HEK293 (cell line): ENCODE results near the gene PTX3.

Experiments used
- CTCF ChIA-PET: fragments of 350-600 bp; formaldehyde crosslinking; extraction: SDS; loops from one replicate; lab custom pipeline; 2021; ENCODE audit warnings: antibody characterized with exemption; lab: Yijun Ruan, JAX
- POLR2A ChIA-PET: fragments of 300-600 bp; formaldehyde crosslinking; extraction: SDS; loops from one replicate; lab custom pipeline; 2020; ENCODE audit warnings: antibody characterized with exemption, inconsistent platforms; lab: Yijun Ruan, JAX
- H3K27ac ChIP-seq: fragments of 200-500 bp; sonication (Bioruptor generic); 2 replicates; pipeline ENCODE4 v1.5.1; 2014; ENCODE audit warnings: low read depth, low read length, control low read depth, inconsistent platforms; ENCODE audit errors: extremely low read depth
- H3K36me3 ChIP-seq, 2 experiments: fragments of 200-500 bp in 1 of 2; sonication (Bioruptor generic) in 1 of 2; 1 replicate in 1 of 2; 2 replicates in 1 of 2; pipeline ENCODE4 v1.5.1; 2014 to 2017; ENCODE audit warnings: inconsistent platforms in 2 of 2, low read length in 2 of 2; ENCODE audit not compliant: control insufficient read depth in 2 of 2, insufficient read depth in 1 of 2
- H3K4me1 ChIP-seq: fragments of 200-500 bp; sonication (Bioruptor generic); 2 replicates; pipeline ENCODE4 v1.5.1; 2014; ENCODE audit warnings: mild to moderate bottlenecking, low read length, inconsistent platforms; ENCODE audit not compliant: control insufficient read depth, insufficient read depth
- H3K4me3 ChIP-seq: 2 replicates; pipeline ENCODE4 v1.5.1; 2011; ENCODE audit warnings: low read depth, mild to moderate bottlenecking, control low read depth, low read length, moderate library complexity
- H3K9me3 ChIP-seq: fragments of 200-500 bp; sonication (Bioruptor generic); 2 replicates; pipeline ENCODE4 v1.5.1; 2014; ENCODE audit warnings: low read depth, low read length, inconsistent platforms; ENCODE audit not compliant: control insufficient read depth, insufficient read depth
- MYNN ChIP-seq: fragments of 450-650 bp; formaldehyde crosslinking; IDR thresholded peaks from 2 replicates; pipeline ENCODE4 v1.5.1; 2016; ENCODE audit warnings: missing biosample characterization, missing genetic modification characterization, borderline replicate concordance
- SETDB1 ChIP-seq: IDR thresholded peaks from one replicate; pipeline ENCODE4 v1.6.1; 2017; ENCODE audit warnings: mild to moderate bottlenecking, low read length, moderate library complexity, mixed read lengths; ENCODE audit not compliant: insufficient read length
- YY2 ChIP-seq: fragments of 450-650 bp; formaldehyde crosslinking; IDR thresholded peaks from 2 replicates; pipeline ENCODE4 v1.5.1; 2016; ENCODE audit warnings: missing biosample characterization, missing genetic modification characterization
- ZBTB20 ChIP-seq: fragments of 450-650 bp; formaldehyde crosslinking; IDR thresholded peaks from 2 replicates; pipeline ENCODE4 v1.5.1; 2016; ENCODE audit warnings: missing biosample characterization, missing genetic modification characterization
- ZBTB48 ChIP-seq: fragments of 450-650 bp; formaldehyde crosslinking; IDR thresholded peaks from 2 replicates; pipeline ENCODE4 v1.5.1; 2016; ENCODE audit warnings: missing biosample characterization, missing genetic modification characterization
- ZFHX2 ChIP-seq: fragments of 450-650 bp; formaldehyde crosslinking; conservative IDR thresholded peaks from 2 replicates; pipeline ENCODE4 v1.5.1; 2016; ENCODE audit warnings: missing biosample characterization, missing genetic modification characterization
- ZNF10 ChIP-seq: fragments of 450-650 bp; formaldehyde crosslinking; IDR thresholded peaks from 2 replicates; pipeline ENCODE4 v1.5.1; 2017; ENCODE audit warnings: missing biosample characterization, missing genetic modification characterization
- ZNF223 ChIP-seq: fragments of 450-650 bp; formaldehyde crosslinking; IDR thresholded peaks from 2 replicates; pipeline ENCODE4 v1.5.1; 2016; ENCODE audit warnings: missing biosample characterization, missing genetic modification characterization
- ZNF366 ChIP-seq: fragments of 450-650 bp; formaldehyde crosslinking; conservative IDR thresholded peaks from 2 replicates; pipeline ENCODE4 v1.5.1; 2016; ENCODE audit warnings: missing biosample characterization, missing genetic modification characterization
- ZNF513 ChIP-seq: fragments of 450-650 bp; IDR thresholded peaks from 2 replicates; pipeline ENCODE4 v1.5.1; 2018; ENCODE audit warnings: missing biosample characterization, missing genetic modification characterization
- ZNF558 ChIP-seq: fragments of 450-650 bp; formaldehyde crosslinking; IDR thresholded peaks from 2 replicates; pipeline ENCODE4 v1.5.1; 2016; ENCODE audit warnings: missing biosample characterization, missing genetic modification characterization
- ZNF626 ChIP-seq: fragments of 450-650 bp; sonication (Bioruptor Pico); formaldehyde crosslinking; IDR thresholded peaks from 2 replicates; pipeline ENCODE4 v1.5.1; 2018; ENCODE audit warnings: missing biosample characterization, missing genetic modification characterization, inconsistent platforms
- ZNF701 ChIP-seq: fragments of 450-650 bp; formaldehyde crosslinking; IDR thresholded peaks from 2 replicates; pipeline ENCODE4 v1.5.1; 2016; ENCODE audit warnings: missing biosample characterization, missing genetic modification characterization
- ZNF830 ChIP-seq: fragments of 450-650 bp; IDR thresholded peaks from 2 replicates; pipeline ENCODE4 v1.5.0; 2018; ENCODE audit warnings: missing biosample characterization, missing genetic modification characterization, low read depth, mild to moderate bottlenecking, moderate library complexity
- ZSCAN23 ChIP-seq: fragments of 450-650 bp; formaldehyde crosslinking; IDR thresholded peaks from 2 replicates; pipeline ENCODE4 v1.5.1; 2016; ENCODE audit warnings: missing biosample characterization, missing genetic modification characterization
- TF ChIP-seq, protein P1 (sequence below): fragments of 450-650 bp; formaldehyde crosslinking; conservative IDR thresholded peaks from 2 replicates; pipeline ENCODE4 v1.5.1; 2016; ENCODE audit warnings: low read depth, missing biosample characterization, missing genetic modification characterization
- TF ChIP-seq, protein P2 (sequence below): fragments of 450-650 bp; formaldehyde crosslinking; IDR thresholded peaks from 2 replicates; pipeline ENCODE4 v1.5.1; 2016; ENCODE audit warnings: missing biosample characterization, missing genetic modification characterization
- TF ChIP-seq, protein P3 (sequence below): fragments of 450-650 bp; formaldehyde crosslinking; IDR thresholded peaks from 2 replicates; pipeline ENCODE4 v1.5.1; 2016; ENCODE audit warnings: missing biosample characterization, missing genetic modification characterization

Gene PTX3

DNA sequence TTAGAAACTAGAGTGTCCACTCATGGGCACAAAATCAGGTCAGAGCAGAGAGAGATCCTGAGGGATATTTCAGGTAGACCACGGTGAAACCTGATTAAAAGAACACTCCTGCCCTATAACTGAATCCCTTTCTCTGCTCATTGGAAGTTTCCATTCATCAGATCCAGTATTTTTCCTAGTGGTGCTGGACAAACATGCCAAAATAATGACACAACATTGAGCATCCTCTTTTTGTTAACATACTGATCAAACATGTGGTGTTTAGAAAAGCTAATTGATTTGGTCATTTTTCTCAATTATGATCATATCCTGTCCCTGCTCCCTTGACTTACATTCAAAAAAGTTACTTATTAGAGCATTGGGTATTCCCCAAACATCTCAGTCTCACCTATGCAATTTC lies 27.2 kb downstream of the PTX3 start (continued):
- TF ChIP-seq, protein P1, sequence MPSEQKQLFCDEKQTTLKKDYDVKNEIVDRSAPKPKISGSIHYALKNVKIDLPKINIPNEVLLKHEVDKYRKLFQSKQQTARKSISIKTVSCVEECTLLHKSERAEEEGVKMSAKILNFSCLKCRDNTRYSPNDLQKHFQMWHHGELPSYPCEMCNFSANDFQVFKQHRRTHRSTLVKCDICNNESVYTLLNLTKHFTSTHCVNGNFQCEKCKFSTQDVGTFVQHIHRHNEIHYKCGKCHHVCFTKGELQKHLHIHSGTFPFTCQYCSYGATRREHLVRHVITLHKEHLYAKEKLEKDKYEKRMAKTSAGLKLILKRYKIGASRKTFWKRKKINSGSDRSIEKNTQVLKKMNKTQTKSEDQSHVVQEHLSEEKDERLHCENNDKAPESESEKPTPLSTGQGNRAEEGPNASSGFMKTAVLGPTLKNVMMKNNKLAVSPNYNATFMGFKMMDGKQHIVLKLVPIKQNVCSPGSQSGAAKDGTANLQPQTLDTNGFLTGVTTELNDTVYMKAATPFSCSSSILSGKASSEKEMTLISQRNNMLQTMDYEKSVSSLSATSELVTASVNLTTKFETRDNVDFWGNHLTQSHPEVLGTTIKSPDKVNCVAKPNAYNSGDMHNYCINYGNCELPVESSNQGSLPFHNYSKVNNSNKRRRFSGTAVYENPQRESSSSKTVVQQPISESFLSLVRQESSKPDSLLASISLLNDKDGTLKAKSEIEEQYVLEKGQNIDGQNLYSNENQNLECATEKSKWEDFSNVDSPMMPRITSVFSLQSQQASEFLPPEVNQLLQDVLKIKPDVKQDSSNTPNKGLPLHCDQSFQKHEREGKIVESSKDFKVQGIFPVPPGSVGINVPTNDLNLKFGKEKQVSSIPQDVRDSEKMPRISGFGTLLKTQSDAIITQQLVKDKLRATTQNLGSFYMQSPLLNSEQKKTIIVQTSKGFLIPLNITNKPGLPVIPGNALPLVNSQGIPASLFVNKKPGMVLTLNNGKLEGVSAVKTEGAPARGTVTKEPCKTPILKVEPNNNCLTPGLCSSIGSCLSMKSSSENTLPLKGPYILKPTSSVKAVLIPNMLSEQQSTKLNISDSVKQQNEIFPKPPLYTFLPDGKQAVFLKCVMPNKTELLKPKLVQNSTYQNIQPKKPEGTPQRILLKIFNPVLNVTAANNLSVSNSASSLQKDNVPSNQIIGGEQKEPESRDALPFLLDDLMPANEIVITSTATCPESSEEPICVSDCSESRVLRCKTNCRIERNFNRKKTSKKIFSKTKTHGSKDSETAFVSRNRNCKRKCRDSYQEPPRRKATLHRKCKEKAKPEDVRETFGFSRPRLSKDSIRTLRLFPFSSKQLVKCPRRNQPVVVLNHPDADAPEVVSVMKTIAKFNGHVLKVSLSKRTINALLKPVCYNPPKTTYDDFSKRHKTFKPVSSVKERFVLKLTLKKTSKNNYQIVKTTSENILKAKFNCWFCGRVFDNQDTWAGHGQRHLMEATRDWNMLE (tag by site-specific recombination) = no peak
- TF ChIP-seq ZNF626 (tag by site-specific recombination) = no peak
- TF ChIP-seq ZNF366 = no peak
- TF ChIP-seq ZFHX2 (tag by site-specific recombination) = no peak
- TF ChIP-seq, all 188 proteins: peak for 0

- H3K4me1 ChIP-seq = no peaks in the 10 kb centered on the region
- ChIA-PET POLR2A (no interaction called here), CTCF (no interaction called here)
- H3K4me3 ChIP-seq = no peak overlapping the region
- no peak for TF ChIP-seq ZSCAN23 (tag by site-specific recombination)
- TF ChIP-seq, protein P2, sequence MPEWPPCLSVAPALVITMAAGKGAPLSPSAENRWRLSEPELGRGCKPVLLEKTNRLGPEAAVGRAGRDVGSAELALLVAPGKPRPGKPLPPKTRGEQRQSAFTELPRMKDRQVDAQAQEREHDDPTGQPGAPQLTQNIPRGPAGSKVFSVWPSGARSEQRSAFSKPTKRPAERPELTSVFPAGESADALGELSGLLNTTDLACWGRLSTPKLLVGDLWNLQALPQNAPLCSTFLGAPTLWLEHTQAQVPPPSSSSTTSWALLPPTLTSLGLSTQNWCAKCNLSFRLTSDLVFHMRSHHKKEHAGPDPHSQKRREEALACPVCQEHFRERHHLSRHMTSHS (tag by site-specific recombination) = no peak
- TF ChIP-seq ZBTB20 (tag by site-specific recombination) = no peak
- no peak for TF ChIP-seq MYNN (tag by site-specific recombination)
- no peak for TF ChIP-seq ZBTB48
- TF ChIP-seq, protein P3, sequence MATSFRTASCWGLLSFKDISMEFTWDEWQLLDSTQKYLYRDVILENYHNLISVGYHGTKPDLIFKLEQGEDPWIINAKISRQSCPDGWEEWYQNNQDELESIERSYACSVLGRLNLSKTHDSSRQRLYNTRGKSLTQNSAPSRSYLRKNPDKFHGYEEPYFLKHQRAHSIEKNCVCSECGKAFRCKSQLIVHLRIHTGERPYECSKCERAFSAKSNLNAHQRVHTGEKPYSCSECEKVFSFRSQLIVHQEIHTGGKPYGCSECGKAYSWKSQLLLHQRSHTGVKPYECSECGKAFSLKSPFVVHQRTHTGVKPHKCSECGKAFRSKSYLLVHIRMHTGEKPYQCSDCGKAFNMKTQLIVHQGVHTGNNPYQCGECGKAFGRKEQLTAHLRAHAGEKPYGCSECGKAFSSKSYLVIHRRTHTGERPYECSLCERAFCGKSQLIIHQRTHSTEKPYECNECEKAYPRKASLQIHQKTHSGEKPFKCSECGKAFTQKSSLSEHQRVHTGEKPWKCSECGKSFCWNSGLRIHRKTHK (tag by site-specific recombination) = no peak
- TF ChIP-seq ZNF223 (tag by site-specific recombination) = no peak
- TF ChIP-seq ZNF513 (tag by site-specific recombination) = no peak
- no peak for TF ChIP-seq SETDB1
- no peak for TF ChIP-seq ZNF558
- no peak for TF ChIP-seq YY2
- TF ChIP-seq ZNF701 = no peak
- TF ChIP-seq ZNF830 (tag by site-specific recombination) = no peak
- no peak for TF ChIP-seq ZNF10 (tag by site-specific recombination)
- H3K9me3 ChIP-seq = no peaks in the 10 kb centered on the region
- H3K27ac ChIP-seq = no peak overlapping the region
- no peaks in the 10 kb centered on the region for H3K36me3 ChIP-seq
Measured at GRCh38 chr3:157464321-157464720, 27.7 kb downstream of the PTX3 start.
